SU-DHL-6 (cell line): ENCODE measurements around the gene SLC34A3.

Experiments
- H2AFZ ChIP-seq: fragments of 200-600 bp; sonication (generic); 2 replicates; pipeline ENCODE4 v1.6.1; 2014; ENCODE audit warnings: low read depth, mild to moderate bottlenecking, moderate library complexity, mixed read lengths, antibody characterized with exemption, low read length; ENCODE audit not compliant: severe bottlenecking
- H3F3A ChIP-seq: fragments of 200-600 bp; shearing (Covaris generic); 2 replicates; pipeline ENCODE4 v1.6.0; 2016; ENCODE audit warnings: antibody characterized with exemption, mild to moderate bottlenecking; ENCODE audit not compliant: insufficient read depth
- H3K27ac ChIP-seq: fragments of 200-600 bp; sonication (generic); 2 replicates; pipeline ENCODE4 v1.5.1; 2016; ENCODE audit warnings: low read depth, mild to moderate bottlenecking, low read length, moderate library complexity, mixed read lengths
- H3K27me3 ChIP-seq: fragments of 200-600 bp; sonication (generic), shearing (Covaris generic); 2 replicates; pipeline ENCODE4 v1.6.0; 2014; ENCODE audit warnings: mild to moderate bottlenecking, low read length
- H3K36me3 ChIP-seq: fragments of 200-600 bp; sonication (generic); 2 replicates; pipeline ENCODE4 v1.6.1; 2014; ENCODE audit warnings: mild to moderate bottlenecking, low read length, mixed read lengths
- H3K4me2 ChIP-seq: fragments of 300-600, 200-600 bp; shearing (Covaris generic), sonication (generic); 2 replicates; pipeline ENCODE4 v1.6.0; 2014; ENCODE audit warnings: low read length, low read depth, mild to moderate bottlenecking; ENCODE audit not compliant: poor library complexity, severe bottlenecking
- H3K4me3 ChIP-seq: fragments of 200-600 bp; sonication (generic); 2 replicates; pipeline ENCODE4 v1.5.1; 2014; ENCODE audit warnings: antibody characterized with exemption, low read length, mild to moderate bottlenecking, mixed read lengths; ENCODE audit not compliant: insufficient read depth, poor library complexity, severe bottlenecking
- H3K79me2 ChIP-seq: fragments of 200-600 bp; sonication (generic); 2 replicates; pipeline ENCODE4 v1.6.1; 2014; ENCODE audit warnings: mild to moderate bottlenecking, low read length, moderate library complexity; ENCODE audit not compliant: insufficient read depth
- H3K9ac ChIP-seq: fragments of 200-600 bp; sonication (generic); 2 replicates; pipeline ENCODE4 v1.7.0; 2014; ENCODE audit warnings: mild to moderate bottlenecking, low read length
- H3K9me2 ChIP-seq: fragments of 200-600 bp; sonication (generic); replicated peaks from 2 replicates; pipeline ENCODE4 v1.6.1; 2014; ENCODE audit warnings: low read length; ENCODE audit not compliant: insufficient read depth
- H3K9me3 ChIP-seq: fragments of 200-600 bp; sonication (generic); 2 replicates; pipeline ENCODE4 v1.6.1; 2014; ENCODE audit warnings: low read length, mixed read lengths; ENCODE audit not compliant: insufficient read depth
- H4K20me1 ChIP-seq: fragments of 200-600 bp; sonication (generic); 2 replicates; pipeline ENCODE4 v1.6.1; 2014; ENCODE audit warnings: low read depth, mild to moderate bottlenecking, antibody characterized with exemption, low read length, moderate library complexity, mixed read lengths
- EZH2phosphoT487 ChIP-seq: fragments of 200-600 bp; sonication (generic), shearing (Covaris generic); conservative IDR thresholded peaks from 2 replicates; pipeline ENCODE4 v1.6.1; 2018; ENCODE audit warnings: mild to moderate bottlenecking, antibody characterized with exemption, low read length, moderate library complexity, mixed read lengths
- TF ChIP-seq, protein P1 (sequence below): fragments of 200-600 bp; sonication (generic); IDR thresholded peaks from one replicate; pipeline ENCODE4 v1.5.1; 2017; ENCODE audit warnings: antibody characterized with exemption, mild to moderate bottlenecking, low read length, moderate library complexity; ENCODE audit not compliant: insufficient read depth, poor library complexity, severe bottlenecking

The SLC34A3 gene

DNA sequence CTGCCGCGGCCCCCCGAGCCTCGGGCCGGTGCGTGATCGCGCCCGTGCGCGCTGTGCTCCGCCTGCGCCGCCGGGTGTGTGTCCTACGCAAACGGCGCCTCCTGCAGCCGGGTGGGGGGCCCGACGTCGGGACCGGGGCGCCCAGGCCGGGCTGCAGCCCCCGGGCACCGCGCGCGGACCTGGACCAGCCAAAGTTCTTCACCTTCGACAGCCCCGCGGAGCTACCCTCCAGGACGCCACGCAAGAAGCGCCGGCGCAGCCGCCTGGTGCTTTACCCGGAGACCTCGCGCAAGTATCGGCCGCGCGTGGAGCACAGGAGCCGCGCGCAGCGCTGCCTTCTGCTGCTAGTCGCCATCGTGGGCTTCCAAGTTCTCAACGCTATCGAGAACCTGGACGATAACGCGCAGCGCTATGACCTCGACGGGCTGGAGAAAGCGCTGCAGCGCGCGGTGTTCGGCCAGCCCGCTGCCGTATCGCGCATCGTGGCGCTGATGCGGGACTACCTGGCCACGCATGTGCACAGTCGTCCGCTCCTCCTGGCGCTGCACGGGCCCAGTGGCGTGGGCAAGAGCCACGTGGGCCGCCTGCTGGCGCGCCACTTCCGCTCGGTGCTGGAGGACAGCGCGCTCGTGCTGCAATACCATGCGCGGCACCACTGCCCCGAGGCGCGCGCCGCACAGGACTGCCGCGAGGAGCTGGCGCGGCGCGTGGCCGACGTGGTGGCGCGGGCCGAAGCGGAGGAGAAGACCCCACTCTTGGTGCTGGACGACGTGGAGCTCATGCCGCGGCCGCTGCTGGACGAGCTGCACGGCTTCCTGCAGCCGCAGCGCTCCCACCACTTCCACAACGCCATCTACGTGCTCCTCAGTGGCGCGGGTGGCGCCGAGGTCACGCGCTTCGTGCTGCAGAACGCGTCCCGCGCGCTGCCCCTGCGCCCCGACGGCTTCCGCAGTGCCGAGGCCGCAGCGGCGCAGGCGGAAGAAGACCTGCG is 48.3 kb downstream of the SLC34A3 start:
- Histone ChIP-seq H3K36me3 (no peaks in the 10 kb centered on the region), H3K9ac (no peak overlapping the region), H4K20me1 (no peaks in the 10 kb centered on the region), H3F3A (peaks cover 7% of the 10 kb centered on the region; the same call in 1 of the 2 replicates), H3K9me3 (no peaks in the 10 kb centered on the region), H3K9me2 (no peaks in the 10 kb centered on the region), H2AFZ (no peak overlapping the region), H3K4me2 (no peak overlapping the region), H3K27ac (no peak overlapping the region), H3K27me3 (no peaks in the 10 kb centered on the region), H3K79me2 (no peaks in the 10 kb centered on the region), H3K4me3 (no peak overlapping the region)
- TF ChIP-seq, protein P1, sequence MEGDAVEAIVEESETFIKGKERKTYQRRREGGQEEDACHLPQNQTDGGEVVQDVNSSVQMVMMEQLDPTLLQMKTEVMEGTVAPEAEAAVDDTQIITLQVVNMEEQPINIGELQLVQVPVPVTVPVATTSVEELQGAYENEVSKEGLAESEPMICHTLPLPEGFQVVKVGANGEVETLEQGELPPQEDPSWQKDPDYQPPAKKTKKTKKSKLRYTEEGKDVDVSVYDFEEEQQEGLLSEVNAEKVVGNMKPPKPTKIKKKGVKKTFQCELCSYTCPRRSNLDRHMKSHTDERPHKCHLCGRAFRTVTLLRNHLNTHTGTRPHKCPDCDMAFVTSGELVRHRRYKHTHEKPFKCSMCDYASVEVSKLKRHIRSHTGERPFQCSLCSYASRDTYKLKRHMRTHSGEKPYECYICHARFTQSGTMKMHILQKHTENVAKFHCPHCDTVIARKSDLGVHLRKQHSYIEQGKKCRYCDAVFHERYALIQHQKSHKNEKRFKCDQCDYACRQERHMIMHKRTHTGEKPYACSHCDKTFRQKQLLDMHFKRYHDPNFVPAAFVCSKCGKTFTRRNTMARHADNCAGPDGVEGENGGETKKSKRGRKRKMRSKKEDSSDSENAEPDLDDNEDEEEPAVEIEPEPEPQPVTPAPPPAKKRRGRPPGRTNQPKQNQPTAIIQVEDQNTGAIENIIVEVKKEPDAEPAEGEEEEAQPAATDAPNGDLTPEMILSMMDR, result no peak
- no peak for TF ChIP-seq EZH2phosphoT487

DNA sequence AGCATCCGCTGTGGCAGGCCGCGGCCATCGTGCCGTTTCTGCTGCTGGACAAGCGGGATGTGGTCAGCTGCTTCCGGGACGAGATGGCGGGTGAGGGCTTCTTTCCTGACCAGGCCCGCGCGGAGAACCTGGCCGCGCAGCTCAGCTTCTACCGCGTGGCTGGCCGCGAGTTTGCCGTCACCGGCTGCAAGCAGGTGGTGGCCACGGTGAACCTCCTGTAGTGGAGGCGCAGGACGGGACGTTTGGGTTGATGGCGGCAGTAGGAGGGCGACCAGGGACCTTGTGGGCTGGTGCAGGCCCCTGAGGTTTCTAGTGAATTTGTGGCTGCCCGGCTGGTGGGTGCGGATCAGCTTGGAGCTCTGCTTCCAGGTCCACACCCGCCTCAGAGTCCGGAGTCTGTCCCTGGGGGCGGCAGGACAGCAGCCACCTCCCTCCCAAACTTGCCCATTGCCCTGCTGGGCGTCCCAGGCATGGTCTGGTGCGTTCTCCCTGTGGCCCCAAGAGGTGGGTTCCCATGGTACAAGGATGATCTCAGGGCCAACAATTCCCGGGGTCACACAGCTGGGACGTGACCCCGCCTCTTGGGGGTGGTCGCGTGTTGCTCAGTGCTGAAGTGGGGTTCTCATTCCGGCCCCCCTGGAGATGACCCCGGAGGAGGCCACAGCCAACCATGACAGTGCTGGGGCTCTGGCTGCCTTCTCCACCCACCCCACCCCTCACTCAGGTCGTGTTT is 49.2 kb downstream of the SLC34A3 start:
- no peak overlapping the region for H3K9ac ChIP-seq
- no peak overlapping the region for H3K4me2 ChIP-seq
- H3K36me3 ChIP-seq, result no peaks in the 10 kb centered on the region
- H3F3A ChIP-seq, result peaks cover 7% of the 10 kb centered on the region; the same call in 1 of the 2 replicates
- no peaks in the 10 kb centered on the region for H3K79me2 ChIP-seq
- TF ChIP-seq, protein P1, result no peak
- no peak for TF ChIP-seq EZH2phosphoT487
- no peaks in the 10 kb centered on the region for H3K27me3 ChIP-seq
- no peaks in the 10 kb centered on the region for H3K9me3 ChIP-seq
- no peak overlapping the region for H3K4me3 ChIP-seq
- no peaks in the 10 kb centered on the region for H4K20me1 ChIP-seq
- H2AFZ ChIP-seq, result no peak overlapping the region
- no peaks in the 10 kb centered on the region for H3K9me2 ChIP-seq
- no peak overlapping the region for H3K27ac ChIP-seq

DNA sequence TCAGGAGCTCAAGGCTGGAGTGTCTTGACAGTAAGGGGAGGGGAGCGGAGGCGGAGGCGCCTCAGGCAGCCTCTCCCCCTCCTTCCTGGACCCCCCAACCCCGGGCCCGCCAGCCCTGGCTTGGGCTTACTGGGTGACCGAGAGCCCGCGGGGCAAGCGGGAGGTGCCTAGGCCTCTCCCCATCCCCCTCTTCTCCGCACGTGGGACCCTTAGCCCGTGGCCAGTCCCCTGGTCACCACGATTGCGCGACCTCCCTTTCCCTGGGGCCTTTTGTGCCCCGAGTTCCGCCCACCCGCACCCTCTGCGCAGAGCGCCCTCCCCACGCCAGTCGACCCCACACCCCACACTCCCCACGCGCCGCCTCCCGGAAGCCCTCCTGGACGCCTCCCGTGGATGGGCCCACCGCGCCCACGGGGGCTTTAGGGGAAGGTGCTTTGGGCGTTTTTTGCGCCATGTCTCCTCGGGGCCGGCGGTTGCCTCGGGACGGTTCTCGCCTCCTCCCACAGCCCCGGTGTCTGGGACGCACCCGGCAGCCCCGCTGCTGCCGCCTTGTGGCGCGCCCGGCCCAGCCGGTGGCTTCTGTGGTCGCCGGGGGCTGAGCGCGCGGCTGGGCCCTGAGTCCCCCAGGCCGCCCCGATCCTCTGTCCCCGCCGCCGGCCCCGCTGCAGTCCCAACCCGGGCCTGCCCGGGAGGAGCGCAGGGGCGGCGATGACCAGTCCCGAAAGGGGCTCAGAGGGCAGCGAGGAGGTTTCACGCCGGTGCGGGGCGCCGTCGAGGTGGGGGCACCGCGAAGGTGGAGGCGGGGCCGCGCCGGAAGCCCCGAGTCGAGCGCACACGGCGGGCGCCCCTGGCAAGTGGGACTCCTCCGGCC is 50.0 kb downstream of the SLC34A3 start:
- Histone ChIP-seq H3F3A (peaks cover 7% of the 10 kb centered on the region; the same call in 1 of the 2 replicates), H2AFZ (no peak overlapping the region), H3K9me2 (no peaks in the 10 kb centered on the region), H3K27me3 (no peaks in the 10 kb centered on the region), H3K36me3 (no peaks in the 10 kb centered on the region), H3K4me3 (no peak overlapping the region), H3K79me2 (no peaks in the 10 kb centered on the region), H3K9me3 (no peaks in the 10 kb centered on the region), H4K20me1 (no peaks in the 10 kb centered on the region), H3K4me2 (no peak overlapping the region), H3K27ac (no peak overlapping the region), H3K9ac (no peak overlapping the region)
- TF ChIP-seq, protein P1, result no peak
- TF ChIP-seq EZH2phosphoT487, result no peak
